Ureter (tissue), 1 donor: ENCODE results near the gene BIN1. TPM values are rescaled to one million over a fixed set of nuclear protein-coding genes. Genes with fewer than 3 reads are reported as not detected.
A peak's percentile ranks its signal among the peaks of the same experiment; 100 is the strongest.

Source experiments
- DNase-seq: peaks from one replicate; pipeline ENCODE4 v3.0.0-alpha.2; 2020; ENCODE audit warnings: low spot score
- total RNA-seq: library from RNA; stranded (reverse); gene quantifications from one replicate; pipeline ENCODE4 v1.2.4, GENCODE V29; 2023
- donor health status: DM: yes; HTN: yes; CAD: no.

The BIN1 gene
- 51.6 TPM for total RNA-seq

- DNase-seq: peak; percentile 91
These were observed at the start of gene BIN1 for GRCh38 chr2:127106991-127107621. Gene BIN1, minus strand, starts transcription at chr2:127107154. Its CDS starts 211 bp downstream, at chr2:127106943.

GRCh38 chr2:127155947-127156346, 49.0 kb upstream of the BIN1 start:
- peak; percentile 69 for DNase-seq

DNA sequence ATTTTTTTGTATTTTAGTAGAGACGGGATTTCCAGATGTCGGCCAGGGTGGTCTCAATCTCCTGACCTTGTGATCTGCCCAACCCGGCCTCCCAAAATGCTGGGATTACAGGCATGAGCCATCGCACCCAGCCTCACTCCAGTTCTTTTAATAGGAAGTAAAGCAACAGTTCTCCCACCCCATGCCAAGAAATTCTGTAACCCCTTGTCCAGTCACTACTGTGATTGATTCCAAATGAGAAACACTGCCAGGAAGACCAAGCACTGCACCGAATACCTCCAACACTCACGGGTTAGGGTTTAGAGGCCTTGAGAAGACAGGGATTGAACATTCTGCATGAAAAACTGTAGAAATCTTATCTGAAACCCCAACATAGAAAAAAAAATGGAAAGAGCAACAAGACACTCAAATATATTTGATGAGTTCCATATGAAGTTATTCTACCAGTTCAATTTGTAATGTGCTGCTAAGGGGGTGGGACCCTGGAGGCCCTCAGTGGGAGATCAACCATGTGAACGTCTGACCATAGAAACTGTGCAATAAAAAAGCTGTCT, 48.2 kb upstream of the BIN1 start:
- peak; percentile 43 for DNase-seq

GRCh38 chr2:127154396-127154795, 47.4 kb upstream of the BIN1 start:
- DNase-seq: peak; percentile 37

- peak; percentile 45 for DNase-seq
These were observed 46.8 kb upstream of the BIN1 start for GRCh38 chr2:127153691-127154158.

DNA sequence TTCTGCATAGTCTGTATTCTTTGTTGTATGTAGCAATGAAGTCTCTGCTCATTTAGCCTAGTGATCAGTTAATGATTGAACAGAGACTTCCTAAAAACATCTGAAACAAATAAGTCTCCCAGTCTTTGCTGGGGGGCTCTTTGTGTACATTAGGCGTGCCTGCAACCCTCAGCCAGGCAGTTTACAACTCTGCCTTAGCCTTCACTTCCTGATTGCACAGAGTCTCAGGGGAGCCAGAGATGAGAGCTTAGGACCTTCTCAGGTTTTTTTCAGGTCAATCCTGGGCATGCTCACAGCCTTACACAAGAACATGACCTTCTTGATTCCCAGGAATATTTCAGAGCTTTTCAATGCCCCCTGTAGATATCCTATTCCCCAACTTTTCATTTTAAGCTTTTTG, 44.0 kb upstream of the BIN1 start:
- no peak for DNase-seq

- DNase-seq: no peak
These were observed 42.4 kb upstream of the BIN1 start for GRCh38 chr2:127149384-127149783.

GRCh38 chr2:127146820-127147502, 40.0 kb upstream of the BIN1 start:
- DNase-seq: peak; percentile 41

DNA sequence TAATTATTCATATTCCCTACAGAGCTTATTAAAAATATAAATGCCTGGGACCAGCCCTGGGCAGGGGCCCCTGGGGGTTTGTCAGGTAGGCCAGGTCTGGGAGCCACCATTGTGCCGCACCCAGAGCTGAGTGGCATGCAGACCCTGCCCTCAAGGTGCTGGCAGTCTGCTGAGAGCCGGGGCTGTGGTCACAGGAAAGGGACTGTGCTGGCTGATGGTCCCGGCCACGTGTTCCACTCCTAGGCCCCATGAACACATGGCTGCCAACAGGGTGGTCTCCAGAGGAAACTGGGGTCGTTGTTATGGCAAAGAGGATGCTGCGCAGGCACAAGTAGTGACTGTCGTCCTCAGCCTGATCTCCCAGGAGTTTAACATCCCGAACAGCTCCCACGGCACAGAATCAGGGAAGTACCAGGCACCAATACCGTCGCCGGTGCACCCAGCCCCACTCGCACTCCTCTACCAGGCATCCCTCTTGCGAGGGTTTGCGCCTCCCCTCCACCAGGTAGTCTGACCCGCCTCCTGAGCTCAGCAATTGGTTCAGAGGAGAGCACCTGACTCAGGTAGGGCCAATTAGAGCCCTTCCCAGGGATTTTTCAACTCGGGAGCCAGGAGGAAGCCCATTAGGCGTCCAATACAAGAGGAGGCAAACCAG, 39.2 kb upstream of the BIN1 start:
- peak; percentile 31 for DNase-seq

GRCh38 chr2:127145280-127145895, 38.4 kb upstream of the BIN1 start:
- DNase-seq: peak; percentile 33

DNA sequence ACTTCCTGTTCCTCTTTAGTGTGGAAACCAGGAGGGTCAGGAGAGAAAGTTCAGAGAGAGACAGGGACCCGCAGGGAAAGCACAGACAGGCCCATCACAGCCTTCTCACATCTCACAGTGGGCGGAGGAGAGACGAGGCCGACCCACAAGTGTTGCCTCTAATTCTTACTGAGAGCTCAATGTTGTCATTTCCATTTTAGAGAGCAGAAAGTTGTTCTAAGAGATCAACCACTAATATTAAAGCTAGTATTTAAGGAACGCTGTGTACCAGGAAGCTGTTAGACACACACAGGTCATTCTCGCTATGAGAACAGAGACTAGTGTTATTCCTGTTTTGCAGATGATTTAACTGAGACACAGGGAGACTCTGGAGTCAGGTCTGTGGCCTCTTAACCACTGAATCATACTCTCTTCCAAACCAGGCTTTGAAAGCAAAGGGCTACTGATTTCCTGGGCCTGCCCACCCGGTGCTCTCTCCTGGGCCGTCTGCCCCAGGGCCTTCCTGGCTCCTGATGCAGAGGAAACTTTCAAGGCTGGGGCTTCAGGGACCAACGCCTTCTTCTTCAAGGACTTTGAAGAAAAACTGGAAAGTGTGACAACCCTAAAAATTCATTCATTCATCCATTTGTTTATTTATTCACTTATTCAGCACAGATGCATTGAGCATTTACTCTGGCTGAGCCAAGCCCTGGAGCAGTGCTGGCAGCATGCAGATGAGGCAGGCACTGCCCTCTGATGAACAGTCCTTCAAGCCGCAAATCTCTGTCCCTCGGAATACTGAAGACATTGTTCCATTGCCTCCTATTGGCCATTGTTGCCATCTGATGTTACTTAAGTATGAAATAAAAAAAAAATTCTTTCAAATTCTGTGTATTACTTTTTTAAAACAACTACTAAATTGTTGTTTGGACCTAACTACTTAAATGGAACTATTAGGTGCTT, 37.2 kb upstream of the BIN1 start:
- peak; percentile 39 for DNase-seq

- DNase-seq: peak; percentile 33
These were observed 36.0 kb upstream of the BIN1 start for GRCh38 chr2:127142663-127143630.

DNA sequence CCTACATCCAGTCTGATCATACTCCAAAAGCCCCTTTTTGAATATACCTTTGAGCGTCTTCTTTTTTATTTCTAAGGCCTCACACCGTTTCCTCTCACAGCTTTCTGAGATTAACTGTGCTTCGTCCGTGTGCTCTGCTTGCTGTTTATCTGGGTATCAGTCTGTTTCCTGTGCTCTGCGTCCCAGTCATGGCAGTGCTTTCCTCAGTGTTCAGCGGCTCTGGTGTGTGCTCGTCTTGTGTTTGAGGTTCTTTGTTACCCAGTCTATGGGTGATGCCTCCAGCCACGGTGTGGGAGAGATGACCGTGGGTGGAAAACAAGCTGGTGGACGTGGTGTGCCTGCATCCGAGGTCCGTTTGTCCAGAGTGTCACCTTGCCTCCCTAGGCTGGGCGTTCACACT, 33.6 kb upstream of the BIN1 start:
- DNase-seq: no peak

- DNase-seq: no peak
These were observed 32.8 kb upstream of the BIN1 start for GRCh38 chr2:127139766-127140165.

GRCh38 chr2:127138281-127138680, 31.3 kb upstream of the BIN1 start:
- peak; percentile 29 for DNase-seq

DNA sequence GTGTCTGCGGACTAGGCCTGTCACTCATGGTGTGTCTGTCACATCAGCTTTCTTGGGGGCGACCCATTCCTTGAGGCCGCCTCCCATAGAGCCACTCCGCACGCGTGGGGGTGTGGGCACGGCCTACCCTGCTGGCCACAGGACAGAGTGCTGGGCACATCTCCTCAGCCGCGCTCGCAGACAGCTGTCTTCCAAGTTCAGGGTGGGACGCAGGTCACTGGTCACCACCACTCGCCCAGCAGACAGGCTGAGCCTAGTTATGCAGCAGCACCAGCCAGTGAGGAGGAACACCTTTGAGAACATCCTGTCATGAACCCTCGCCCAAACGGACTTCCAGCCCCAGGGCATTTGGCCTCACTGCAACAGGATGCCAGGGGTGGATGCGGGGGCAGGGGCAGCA, 30.8 kb upstream of the BIN1 start:
- peak; percentile 34 for DNase-seq

- DNase-seq: peak; percentile 30
These were observed 30.3 kb upstream of the BIN1 start for GRCh38 chr2:127137225-127137624.

DNA sequence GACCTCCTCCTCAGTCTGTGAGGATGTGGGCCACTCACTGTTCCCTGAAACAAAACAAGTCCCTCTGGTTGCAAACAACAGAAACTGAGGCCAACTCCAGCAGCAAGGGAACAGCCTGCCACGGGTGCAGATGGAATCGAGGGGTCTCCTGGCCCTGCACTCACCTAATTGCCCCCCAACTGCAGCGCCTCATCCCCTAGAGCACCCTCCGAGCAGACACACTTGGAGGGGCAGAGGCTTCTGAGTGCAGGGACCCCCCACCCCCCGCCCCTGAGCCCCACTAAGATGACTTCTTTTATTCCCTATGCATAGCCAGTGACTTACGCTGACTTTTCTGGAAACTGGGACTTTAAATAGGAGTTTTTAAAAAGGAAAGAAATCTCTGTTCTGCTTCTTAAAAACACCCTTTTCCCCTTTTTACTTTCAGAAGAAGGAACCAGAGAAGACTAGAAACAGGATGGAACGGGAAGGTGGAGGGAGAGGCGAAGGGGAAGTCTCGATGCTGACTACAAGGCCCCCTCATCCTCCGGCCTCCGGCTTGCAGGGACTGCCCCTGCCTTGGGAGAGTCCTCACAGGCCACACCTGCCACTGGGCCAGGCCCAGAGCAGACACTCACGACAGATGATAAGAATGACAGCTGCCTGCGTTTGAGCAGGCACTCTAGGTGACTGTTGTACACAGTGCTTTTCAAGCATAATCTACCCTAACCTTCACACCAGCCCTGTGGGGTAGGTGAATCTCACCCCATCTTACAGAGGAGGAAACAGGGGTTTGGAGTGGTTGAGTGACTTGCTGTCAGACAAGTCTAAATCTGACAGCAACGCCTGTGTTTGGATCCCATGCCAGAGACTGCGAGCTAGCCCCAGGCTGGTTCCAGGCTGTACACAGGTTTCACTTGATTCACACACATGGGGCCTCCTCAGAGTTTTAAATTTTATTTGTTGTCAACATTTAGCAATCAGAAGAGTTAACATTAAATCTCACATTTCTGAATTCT, 28.2 kb upstream of the BIN1 start:
- DNase-seq: no peak

DNA sequence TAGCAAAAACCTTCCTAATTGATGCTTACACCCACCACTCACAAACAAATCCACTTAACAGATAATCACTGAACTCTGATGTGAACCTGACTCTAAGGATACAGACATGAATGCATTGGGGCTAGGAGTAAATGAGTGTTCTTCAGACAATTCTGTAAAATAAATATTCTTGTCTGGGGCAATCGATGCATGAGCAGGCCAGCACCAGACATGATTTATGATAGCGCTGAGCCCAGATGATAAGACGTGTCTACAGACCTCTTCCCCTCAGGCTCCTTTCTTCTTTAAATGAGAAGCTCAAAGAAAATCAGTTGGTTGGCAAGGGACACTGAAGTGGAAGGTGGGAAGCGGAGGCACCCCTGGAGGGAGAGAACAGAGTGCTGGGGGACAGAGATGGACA, 27.3 kb upstream of the BIN1 start:
- no peak for DNase-seq
